Activated CD8-positive, alpha-beta memory T cell treated with anti-CD3 and anti-CD28 coated beads for 4 hours (primary cell): ENCODE measurements around the gene VAV1.
"Not testable (repeated sequence)": the region's sequence is repeated elsewhere in the genome, so short reads cannot be mapped to it uniquely, and the experiment has no call there.

Experiments
- DNase-seq, 2 donors: peaks; one replicate each; pipeline ENCODE4 v3.0.0-alpha.2; 2020; ENCODE audit warnings: low read depth in 2 of 2

VAV1 gene

DNA sequence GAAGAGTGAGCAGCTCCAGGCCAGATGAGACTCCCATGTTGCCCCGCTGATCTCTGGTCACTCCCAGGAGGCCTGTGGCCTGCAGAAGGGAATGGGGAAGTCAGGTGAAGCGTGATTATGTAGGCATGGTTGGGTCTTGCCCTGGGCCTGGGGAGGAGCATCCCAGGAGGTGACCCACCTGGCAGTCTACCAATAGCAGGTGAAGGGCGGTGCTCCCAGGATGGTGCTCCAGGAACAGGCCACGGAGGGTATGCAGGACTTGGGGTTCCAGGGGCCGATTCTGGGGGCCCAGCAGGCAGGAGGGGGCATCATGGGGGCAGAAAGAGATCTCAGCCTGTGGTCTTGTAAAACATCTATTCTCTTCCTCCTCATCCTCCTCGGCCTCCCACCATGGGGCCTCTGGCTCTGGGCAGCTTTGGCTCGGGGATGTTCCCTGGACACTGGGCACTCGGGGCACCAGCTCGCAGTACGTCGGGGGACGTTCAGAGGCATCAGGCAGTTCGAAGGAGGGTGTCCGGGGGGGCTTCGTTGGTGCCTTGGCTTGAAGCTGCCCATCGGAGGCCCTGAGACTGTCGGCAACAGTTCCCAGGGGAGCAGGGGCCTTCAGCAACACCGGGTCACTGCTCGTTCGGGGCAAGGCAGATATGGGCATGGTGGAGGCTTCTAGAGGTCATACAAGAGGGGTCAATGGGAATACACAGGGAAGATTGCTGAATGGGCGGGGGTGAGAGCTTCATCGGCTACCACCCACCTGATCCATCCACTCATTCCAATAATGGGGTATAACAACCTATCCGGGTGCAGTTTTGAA lies 17.6 kb upstream of the VAV1 start:
- DNase-seq: no peak

DNA sequence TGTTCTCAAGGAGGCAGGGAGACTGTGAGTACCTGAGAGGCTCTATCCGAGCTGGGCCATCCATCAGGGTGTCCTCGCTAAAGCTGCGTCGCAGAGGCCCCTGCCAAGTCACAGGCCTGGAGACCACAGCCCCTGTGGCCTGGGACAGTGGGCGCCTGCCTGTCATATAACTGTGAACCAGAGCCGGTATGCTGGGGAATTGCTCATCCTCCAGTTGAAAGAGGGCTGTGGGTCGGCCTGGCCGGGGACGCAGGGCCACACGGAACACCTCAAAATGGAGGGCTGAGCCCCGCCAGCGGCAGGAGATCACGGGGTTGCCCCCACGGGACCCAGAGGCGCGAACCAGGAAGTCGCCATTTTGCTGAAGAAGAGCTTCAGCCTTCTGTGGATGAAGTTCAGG lies 11.9 kb upstream of the VAV1 start:
- DNase-seq: no peak

DNA sequence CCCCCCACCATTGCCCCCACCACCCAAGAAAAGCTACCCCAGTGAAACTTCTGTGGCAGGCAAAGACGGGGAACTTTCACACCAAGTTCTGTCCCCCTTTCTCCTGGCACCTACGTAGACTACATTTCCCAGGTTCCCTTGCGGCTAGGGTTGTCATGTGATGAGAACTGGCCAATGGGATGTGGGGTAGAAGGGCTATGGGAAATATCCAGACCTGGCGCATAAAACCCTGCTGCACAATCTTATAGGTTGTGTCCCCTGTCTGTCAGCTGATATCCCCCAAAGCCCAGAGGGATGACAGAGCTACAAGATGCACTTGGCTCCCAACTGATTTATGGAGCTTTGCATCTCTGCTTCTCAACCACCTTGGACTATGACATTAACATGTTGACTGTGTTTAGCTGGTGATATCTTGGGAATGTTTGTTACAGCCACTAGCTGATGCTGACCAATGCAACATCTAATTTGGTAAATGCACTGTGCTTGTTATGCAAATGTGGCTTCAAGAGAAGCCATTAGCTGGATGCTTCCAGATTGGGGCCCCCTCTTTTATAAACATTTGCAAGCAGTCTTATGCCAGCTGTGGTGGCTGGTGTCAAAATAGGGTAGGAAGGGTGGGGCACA lies 11.3 kb upstream of the VAV1 start:
- no peak for DNase-seq

DNA sequence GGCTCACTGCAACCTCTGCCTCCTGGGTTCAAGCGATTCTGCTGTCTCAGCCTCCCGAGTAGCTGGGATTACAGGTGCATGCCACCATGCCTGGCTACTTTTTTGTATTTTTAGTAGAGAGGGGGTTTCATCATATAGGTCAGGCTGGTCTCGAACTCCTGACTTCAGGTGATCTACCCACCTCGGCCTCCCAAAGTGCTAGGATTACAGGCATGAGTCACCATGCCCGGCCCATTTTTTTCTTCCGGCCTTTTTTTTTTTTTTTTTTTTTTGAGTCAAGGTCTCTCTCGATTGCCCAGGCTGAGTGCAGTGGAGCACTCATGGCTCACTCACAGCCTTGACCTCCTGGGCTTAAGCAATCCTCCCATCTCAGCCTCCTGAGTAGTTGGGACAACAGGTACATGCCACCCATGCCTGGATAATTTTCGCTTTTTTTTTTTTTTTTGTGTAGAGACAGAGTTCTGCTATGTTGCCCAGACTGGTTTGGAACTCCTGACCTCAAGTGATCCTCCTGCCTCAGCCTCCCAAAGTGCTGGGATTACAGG lies 10.2 kb upstream of the VAV1 start:
- DNase-seq: not testable (repeated sequence)

DNA sequence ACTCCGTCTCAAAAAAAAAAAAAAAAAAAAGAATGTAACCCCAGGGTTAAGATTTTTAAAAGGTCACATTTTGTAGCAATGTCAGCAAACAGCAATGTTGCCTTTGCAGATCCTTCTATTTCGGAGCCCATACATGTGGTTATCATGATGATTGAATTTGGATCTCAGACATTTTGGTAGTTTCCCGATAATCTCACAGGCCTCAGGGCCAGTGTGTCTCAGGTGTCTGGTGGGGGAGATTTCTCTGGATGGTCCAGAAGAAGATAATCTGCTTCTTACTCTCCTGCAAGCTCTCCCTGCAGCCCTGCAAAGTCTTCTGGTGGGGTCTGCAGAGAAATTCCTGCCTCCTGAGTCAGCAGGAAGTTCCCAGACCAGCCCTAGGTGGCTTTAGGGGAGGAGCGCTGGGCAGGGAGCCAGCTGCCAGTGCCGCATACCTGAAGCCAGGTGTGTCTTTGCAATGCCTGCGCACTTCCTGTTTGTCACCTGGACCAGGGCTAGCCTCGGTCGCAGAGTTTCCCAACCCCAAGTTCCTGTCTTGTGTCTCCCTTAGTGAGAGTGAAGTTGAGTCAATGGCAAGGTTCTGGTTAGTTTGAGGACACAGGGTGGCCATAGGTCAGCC lies 6.7 kb upstream of the VAV1 start:
- DNase-seq: no peak

DNA sequence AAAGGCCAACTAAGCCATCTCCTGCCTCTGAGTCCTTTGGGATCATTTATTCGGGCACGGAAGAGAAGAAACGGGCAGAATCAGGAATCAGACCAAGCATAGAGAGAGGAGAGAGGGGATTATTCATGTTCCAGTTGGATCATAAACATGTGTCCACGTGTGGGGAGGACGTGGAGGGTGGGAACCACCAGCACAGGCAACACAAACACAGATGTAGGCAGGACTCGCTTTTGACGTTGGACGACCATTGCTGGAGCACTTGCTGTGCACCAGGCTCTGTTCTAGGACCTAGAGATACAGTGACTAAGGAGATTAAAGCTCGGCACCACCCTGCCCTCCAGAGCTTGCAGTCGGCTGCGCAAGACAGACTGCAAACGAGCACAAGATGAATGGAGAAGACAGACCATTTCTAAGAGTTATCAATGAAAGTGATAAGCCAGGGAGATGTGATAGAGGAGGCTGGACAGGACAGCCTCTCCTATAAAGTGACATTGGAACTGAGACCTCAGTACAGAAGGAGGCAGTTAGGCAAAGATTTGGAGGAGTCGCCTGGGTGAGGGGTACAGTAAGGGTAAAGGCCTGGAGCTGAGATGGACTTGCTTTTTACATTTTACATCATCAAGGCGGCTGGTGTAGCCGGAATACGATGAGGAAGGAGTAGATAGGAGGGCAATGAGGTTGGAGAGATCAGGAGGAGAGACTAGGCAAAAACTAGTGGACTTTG lies 6.0 kb upstream of the VAV1 start:
- no peak for DNase-seq

DNA sequence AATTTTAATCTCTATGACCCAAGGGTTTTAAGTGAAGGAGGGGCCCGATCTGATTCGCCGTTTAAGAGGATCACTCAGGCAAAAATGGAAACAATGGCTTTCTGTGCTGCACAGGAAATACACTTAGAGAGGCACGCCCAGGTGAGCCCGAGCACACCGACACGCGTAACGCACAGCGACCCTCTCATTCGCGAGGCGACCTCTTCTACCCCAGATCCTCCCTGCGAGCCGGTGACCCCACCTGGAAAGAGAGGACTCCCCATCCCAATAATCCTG lies 5.5 kb upstream of the VAV1 start:
- DNase-seq: no peak

DNA sequence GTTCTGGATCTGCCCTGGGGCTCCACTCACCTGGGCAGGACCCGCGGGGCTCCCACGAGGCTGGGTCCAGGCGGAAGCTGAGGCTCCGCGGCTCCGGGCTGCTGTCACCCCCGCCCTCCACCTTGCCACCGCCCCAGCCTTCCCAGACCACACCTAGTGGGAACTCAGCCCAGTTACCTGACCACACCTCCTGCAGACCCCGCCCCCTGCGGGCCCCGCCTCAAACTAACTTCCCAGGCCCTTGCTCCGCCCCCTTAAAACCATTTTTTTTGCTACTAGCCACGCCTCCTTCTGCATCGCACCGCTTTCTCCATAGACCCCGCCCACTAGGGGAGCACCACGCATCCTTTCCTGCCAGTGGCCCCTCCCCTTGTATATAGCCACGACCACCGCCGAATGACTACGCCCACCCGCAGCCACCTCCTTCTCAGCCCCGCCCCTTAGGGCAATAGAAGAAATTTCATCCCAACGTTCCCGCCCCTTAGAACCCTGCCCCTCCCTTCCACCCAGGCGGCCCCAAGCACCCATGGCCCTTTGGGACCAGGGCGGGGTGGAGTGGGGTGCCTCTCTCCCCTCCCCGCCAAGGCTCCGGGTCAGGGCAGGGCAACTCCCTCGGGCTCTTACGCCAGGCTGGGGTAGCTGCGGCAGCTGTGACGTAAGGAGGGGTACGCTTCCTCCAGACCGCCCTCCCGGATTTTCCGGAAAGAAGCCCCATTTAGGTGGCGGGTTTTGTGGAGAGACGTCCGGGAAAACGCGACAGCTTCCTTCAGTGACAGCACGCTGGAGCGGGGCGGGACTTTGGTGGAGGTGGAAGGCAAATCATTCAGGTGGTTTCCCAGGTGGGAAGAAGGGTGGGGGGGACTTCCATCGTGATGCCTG lies 4.9 kb upstream of the VAV1 start, which contains the start of gene SH2D3A:
Gene SH2D3A (minus strand): TSS at position 79 of the 879 bp plus-strand sequence. CDS start 3,687 bp downstream, outside the sequence.
- DNase-seq: peak; percentile 91 to 93

DNA sequence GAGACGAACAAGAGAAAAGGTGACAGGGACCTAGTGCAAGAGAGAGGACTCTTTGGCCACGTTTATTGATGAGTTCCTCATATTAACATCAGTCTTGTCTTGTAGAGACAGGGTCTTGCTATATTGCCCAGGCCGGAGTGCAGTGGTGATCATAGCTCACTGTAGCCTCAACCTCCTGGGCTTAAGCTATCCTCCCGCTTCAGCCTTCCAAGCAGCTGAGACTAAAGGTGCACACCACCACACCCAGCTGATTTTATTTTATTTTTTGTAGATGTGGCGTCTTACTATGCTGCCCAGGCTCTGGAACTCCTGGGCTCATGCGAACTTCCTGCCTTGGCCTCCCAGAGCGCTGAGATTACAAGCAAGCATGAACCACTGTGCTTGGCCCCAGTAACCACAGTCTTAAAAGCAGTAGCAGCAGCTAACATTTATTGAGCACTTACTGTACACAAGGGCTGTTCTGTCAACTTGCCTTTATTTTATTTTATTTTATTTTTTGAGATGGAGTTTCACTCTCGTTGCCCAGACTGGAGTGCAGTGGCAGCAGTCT lies 4.2 kb upstream of the VAV1 start:
- no peak for DNase-seq

DNA sequence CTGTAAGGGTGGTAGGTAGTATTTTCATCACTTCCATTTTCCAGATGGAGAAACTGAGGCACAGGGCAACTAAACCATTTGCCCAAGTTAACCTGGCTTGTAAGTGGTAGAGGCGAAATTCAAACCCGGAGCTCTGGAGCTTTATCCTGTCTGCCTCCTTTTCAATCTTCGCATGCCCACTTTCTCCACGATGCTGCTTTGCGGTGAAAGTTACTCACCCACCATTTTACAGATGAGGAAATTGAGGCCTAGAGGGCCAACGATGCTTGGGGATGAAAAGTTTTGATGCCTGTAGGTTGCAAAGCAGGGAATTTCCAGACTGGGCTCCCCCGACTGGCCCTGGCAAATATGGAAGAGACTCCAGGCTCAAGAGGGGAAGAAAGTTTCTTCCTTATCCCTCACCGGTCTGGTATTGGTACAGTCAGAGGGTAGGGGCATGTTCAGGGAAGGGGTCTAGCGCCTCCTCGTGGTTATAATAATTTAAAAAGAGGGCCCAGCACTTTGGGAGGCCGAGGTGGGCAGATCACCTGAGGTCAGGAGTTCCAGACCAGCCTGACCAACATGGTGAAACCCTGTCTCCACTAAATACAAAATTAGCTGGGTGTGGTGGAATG lies 3.4 kb upstream of the VAV1 start:
- no peak for DNase-seq

DNA sequence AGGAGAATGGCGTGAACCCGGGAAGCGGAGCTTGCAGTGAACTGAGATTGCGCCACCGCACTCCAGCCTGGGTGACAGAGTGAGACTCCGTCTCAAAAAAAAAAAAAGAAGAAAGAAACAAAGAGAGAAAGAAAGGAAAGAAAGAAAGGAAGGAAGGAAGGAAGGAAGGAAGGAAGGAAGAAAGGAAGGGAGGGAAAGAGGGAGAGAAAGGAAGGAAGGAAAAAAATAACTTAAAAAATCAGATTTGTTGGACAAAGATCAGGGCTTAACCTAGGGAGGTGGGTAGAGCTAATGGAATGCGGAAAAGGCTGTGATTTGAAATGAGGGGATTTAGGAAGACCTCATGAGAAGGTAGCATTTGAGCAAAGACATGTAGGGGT lies 870 bp upstream of the VAV1 start:
- not testable (repeated sequence) for DNase-seq

DNA sequence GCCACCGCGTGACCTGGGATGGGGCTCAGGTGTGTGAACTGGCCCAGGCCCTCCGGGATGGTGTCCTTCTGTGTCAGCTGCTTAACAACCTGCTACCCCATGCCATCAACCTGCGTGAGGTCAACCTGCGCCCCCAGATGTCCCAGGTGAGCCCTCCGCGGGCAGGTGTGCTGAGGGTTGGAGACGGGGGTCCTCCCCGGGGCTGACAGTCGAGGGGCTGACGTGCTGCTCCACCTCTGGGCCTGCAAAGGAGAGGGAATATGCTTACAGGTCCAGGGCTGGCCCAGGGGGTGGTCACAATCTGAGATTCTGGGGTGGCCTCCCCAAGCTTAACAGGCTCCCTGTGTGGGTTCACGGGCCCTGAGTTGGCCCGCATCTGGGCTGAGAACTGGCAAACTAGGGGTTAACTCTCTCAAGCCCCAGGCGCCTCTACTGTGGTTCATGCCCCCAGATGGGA lies 386 bp downstream of the VAV1 start:
- DNase-seq: no peak

DNA sequence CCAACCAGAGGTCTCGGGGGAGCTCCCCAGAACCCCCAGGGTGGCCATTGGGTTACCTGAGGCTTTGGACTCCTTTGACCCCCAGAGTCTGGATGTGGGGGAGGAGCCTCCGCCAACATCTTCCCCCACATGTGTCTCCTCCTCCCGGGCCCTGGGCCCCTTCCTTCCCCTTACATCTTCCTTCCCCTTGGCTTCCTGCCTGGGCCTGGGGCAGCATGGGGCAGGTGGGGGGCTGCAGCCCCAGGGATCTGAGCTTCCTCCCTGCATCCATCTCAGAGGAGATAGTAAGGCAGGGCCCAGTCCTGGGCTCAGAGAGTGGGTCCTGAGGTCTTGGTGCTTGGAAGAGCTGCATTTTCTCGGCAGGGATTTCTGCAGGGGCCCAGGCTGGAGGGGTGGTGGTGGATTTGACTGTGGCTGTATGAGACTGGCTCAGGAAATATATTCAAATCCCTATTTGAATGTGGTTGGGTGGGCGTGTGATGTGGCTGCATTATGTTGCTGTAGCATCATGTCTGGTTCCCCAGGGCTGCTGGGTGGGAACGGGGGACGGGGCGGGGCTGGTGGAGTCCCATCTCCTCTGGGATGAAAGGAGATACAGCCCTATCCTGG lies 919 bp downstream of the VAV1 start:
- no peak for DNase-seq

DNA sequence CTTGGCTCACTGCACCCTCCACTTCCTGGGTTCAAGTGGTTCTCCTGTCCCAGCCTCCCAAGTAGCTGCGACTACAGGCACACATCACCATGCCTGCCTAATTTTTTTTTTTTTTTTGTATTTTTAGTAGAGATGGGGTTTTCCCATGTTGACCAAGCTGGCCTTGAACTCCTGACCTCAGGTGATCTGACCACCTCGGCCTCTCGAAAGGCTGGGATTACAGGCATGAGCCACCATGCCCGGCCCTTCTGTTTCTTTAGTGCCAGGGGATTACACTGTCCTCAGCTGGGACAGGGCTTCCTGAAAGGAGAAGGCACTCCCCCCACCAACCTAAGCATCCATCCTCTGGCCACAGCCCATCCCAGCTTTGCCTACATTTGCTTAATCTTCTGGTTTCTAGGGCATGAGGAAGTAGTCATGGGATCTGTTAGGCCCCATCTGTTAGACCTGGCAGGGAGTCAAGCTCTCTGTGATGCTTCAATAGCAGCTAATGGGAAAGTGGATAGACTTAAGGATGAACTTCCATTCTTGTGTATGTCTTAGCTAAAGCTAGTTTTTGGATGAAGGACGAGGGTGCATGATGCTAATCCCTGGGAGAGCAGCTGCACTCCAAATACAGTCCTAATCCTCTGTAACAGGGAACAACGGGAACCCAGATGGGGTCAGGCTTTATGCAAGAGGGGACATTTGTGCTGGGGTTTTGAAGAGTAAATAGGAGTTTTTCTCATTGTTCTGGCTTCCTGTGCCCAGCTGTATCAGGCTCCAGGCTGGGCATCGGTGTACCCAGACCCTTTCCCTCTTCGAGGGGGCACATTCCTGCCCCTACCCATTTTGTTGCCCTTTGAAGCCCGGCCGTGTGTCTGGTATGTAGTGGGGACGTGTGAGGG lies 2.6 kb downstream of the VAV1 start:
- DNase-seq: no peak

DNA sequence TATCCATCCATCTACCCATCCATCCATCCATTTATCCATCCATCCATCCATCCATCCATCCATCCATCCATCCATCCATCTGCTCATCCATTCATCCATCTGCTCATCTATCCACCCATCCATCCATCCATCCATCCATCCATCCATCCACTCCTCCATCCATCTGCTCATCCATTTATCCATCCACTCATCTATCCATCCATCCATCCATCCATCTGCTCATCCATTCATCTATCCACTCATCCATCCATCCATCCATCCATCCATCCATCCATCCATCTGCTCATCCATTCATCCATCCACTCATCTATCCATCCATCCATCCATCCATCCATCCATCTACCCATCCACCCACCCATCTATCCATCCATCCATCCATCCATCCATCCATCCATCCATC lies 3.5 kb downstream of the VAV1 start:
- DNase-seq: not testable (repeated sequence)

DNA sequence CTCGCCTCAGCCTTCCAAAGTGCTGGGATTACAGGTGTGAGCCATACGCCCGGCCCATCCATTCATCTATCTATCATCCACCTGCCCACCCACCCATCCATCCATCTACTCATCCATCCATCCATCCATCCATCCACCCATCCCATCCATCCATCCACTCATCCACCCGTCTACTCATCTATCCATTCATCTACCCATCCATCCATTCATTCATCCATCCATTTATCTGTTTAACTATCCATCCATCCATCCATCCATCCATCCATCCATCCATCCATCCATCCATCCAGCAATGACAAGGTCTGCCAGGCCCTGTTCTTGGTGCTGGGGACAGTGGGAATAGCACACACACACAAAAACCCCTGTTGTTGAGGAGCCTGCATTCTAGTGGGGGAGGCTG lies 4.5 kb downstream of the VAV1 start:
- no peak for DNase-seq

DNA sequence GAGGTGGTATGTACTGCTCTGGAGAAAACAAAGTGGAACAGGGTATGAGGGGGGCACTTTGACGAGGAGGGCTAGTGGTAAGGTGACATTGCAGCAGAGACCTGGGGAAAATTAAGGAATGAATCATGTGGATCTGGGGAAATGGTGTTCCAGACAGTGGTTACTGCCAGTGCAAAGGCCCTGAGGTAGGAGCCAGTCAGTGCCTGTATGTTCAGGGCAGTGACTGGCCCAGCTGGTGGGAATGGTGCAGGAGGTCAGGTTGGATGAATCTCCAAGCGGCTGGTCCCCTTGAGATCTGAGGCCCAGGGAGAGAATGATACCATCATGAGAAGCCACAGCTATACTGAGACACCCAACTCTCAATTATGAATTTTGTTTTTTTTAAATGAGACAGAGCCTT lies 4.9 kb downstream of the VAV1 start:
- no peak for DNase-seq

DNA sequence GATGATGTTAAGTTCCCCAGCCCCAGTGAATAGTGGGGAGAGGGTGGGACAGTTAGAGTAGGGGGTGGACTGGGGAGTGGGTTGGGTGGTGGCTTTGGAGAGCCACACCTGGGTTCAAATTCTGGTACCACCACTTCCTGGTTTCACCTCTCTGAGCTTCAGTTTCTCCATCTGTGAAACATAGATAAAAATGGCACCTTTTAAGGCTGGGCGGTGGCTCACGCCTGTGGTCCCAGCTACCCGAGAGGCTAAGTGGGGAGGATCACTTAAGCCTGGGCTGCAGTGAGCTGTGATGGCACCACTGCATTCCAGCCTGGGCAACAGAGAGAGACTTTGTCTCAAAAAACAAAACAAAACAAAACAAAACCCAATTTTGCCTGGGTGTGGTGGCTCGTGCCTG lies 5.9 kb downstream of the VAV1 start:
- DNase-seq: no peak

DNA sequence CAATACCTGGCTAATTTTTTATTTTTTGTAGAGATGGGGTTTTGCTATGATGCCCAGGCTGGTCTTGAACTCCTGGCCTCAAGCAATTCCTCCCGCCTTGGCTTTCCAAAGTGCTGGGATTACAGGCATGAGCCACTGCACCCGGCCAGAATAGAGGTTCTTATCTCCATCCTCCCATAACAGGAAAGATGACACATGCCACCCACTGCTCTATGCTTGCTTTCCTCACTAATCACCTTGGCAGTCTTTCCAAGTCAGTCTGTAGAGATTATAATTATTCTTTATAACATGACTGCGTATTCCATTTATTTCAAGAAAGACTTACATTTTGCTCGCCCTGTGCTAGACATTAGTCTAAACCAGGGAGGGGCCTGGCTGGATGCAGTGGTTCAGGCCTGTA lies 6.7 kb downstream of the VAV1 start:
- DNase-seq: no peak
